PC-3 (cell line): ENCODE results near the gene SPNS1. TPM values are rescaled to one million over a fixed set of nuclear protein-coding genes. Genes with fewer than 3 reads are reported as not detected.

Experiments
- ATAC-seq: fragments of 200-7000 bp; cut with Tn5 transposase; 2 replicates; pipeline ENCODE4 v1.9.1; 2020; ENCODE audit warnings: mild to moderate bottlenecking, moderate library complexity
- BruUV-seq: library from RNA; stranded (reverse); fragments of 400-500 nt; replicated peaks from 2 replicates; lab custom pipeline; 2021; lab: Mats Ljungman, UMichigan
- CTCF ChIA-PET: fragments of 300-600 bp; sonication (Branson Sonifier 250); formaldehyde crosslinking; loops from one replicate; lab custom pipeline; 2022; ENCODE audit warnings: antibody characterized with exemption; lab: Charles Lee
- POLR2A ChIA-PET: fragments of 300-600 bp; sonication (Branson Sonifier 250); formaldehyde crosslinking; loops from one replicate; lab custom pipeline; 2022; ENCODE audit warnings: antibody characterized with exemption; ENCODE audit not compliant: unreplicated experiment; lab: Charles Lee
- DNase-seq: peaks from one replicate; pipeline ENCODE4 v3.0.0-alpha.2; 2015
- H2AFZ ChIP-seq: fragments of 300-600 bp; sonication (generic); 2 replicates; pipeline ENCODE4 v1.6.0; 2016; ENCODE audit warnings: antibody characterized with exemption, low read length
- H3F3A ChIP-seq: fragments of 300-600 bp; sonication (generic); one replicate; pipeline ENCODE4 v1.6.0; 2017; ENCODE audit warnings: antibody characterized with exemption, low read length, control low read depth, mild to moderate bottlenecking; ENCODE audit not compliant: unreplicated experiment
- H3K27ac ChIP-seq: fragments of 300-600 bp; sonication (generic); 2 replicates; pipeline ENCODE4 v1.5.1; 2016; ENCODE audit warnings: mild to moderate bottlenecking, low read length
- H3K27me3 ChIP-seq: fragments of 300-600 bp; sonication (generic); 2 replicates; pipeline ENCODE4 v1.6.1; 2016; ENCODE audit warnings: low read length, mixed read lengths
- H3K36me3 ChIP-seq: fragments of 300-600 bp; sonication (generic); 2 replicates; pipeline ENCODE4 v1.6.1; 2016; ENCODE audit warnings: low read depth, mixed run types, low read length, mixed read lengths
- H3K4me1 ChIP-seq: fragments of 300-600 bp; sonication (generic); 2 replicates; pipeline ENCODE4 v1.5.1; 2016; ENCODE audit warnings: low read length; ENCODE audit not compliant: insufficient read depth
- H3K4me2 ChIP-seq: fragments of 300-600 bp; sonication (generic); 2 replicates; pipeline ENCODE4 v1.6.0; 2016; ENCODE audit warnings: low read length
- H3K4me3 ChIP-seq: fragments of 300-600 bp; sonication (generic); 2 replicates; pipeline ENCODE4 v1.5.1; 2016; ENCODE audit warnings: mild to moderate bottlenecking, low read length, mixed read lengths
- H3K79me2 ChIP-seq: fragments of 300-600 bp; sonication (generic); 2 replicates; pipeline ENCODE4 v1.6.1; 2017; ENCODE audit warnings: low read length, mixed read lengths
- H3K9ac ChIP-seq: fragments of 300-600 bp; sonication (generic); 2 replicates; pipeline ENCODE4 v1.6.0; 2016; ENCODE audit warnings: mild to moderate bottlenecking, low read length
- H3K9me2 ChIP-seq: fragments of 300-600 bp; sonication (generic); replicated peaks from 2 replicates; pipeline ENCODE4 v1.6.1; 2016; ENCODE audit warnings: mixed run types, low read length, mixed read lengths
- H3K9me3 ChIP-seq: fragments of 300-600 bp; sonication (generic); 2 replicates; pipeline ENCODE4 v1.6.1; 2016; ENCODE audit warnings: low read length, mixed read lengths
- H4K20me1 ChIP-seq: fragments of 300-600 bp; sonication (generic); 2 replicates; pipeline ENCODE4 v1.6.1; 2016; ENCODE audit warnings: low read length, mixed read lengths
- EZH2 ChIP-seq: fragments of 300-600 bp; sonication (generic); IDR thresholded peaks from one replicate; pipeline ENCODE4 v1.6.1; 2017; ENCODE audit warnings: antibody characterized with exemption, mild to moderate bottlenecking, low read length; ENCODE audit not compliant: unreplicated experiment
- EZH2phosphoT487 ChIP-seq: fragments of 300-600 bp; sonication (generic); IDR thresholded peaks from 2 replicates; pipeline ENCODE4 v1.6.1; 2018; ENCODE audit warnings: mild to moderate bottlenecking, antibody characterized with exemption, low read length, borderline replicate concordance
- intact Hi-C: fragments of 100-400 bp; cut with micrococcal nuclease; formaldehyde crosslinking; loops from 2 replicates; pipeline ENCODE4 v1.9.0; 2023
- total RNA-seq: library from RNA; depleted of rRNA; stranded (reverse); fragments of >200 nt; gene quantifications from 2 replicates; pipeline ENCODE4 v1.2.3, GENCODE V29; 2014
- TF ChIP-seq, protein P1 (sequence below): fragments of 300-600 bp; sonication (generic); conservative IDR thresholded peaks from 2 replicates; pipeline ENCODE4 v1.5.1; 2017; ENCODE audit warnings: antibody characterized with exemption, low read depth, mild to moderate bottlenecking, low read length

SPNS1 gene
- total RNA-seq, 1 experiment from 2014 or later = 44.8 TPM

DNA sequence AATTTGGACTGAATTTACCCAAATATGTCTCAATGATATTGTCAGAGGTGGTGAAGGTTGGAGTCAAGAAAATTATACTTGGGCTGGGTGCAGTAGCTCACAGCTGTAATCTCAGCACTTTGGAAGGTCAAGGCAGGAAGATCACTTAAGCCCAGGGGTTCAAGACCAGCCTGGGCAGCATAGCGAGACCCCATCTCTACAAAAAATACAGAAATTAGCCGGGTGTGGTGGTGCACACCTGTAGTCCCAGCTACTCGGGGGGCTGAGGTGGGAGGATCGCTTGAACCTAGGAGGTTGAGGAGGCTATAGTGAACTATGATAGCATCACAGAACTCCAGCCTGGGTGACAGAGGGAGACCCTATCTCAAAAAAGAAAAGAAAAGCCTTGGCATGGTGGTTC is 51.2 kb downstream of the SPNS1 start:
- peaks cover 21% of the 10 kb centered on the region for H3K4me1 ChIP-seq
- no peaks in the 10 kb centered on the region for H3K36me3 ChIP-seq
- no peak for TF ChIP-seq EZH2
- TF ChIP-seq, protein P1, sequence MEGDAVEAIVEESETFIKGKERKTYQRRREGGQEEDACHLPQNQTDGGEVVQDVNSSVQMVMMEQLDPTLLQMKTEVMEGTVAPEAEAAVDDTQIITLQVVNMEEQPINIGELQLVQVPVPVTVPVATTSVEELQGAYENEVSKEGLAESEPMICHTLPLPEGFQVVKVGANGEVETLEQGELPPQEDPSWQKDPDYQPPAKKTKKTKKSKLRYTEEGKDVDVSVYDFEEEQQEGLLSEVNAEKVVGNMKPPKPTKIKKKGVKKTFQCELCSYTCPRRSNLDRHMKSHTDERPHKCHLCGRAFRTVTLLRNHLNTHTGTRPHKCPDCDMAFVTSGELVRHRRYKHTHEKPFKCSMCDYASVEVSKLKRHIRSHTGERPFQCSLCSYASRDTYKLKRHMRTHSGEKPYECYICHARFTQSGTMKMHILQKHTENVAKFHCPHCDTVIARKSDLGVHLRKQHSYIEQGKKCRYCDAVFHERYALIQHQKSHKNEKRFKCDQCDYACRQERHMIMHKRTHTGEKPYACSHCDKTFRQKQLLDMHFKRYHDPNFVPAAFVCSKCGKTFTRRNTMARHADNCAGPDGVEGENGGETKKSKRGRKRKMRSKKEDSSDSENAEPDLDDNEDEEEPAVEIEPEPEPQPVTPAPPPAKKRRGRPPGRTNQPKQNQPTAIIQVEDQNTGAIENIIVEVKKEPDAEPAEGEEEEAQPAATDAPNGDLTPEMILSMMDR = no peak
- TF ChIP-seq EZH2phosphoT487 = no peak
- no peaks in the 10 kb centered on the region for H3K9me3 ChIP-seq
- no peak overlapping the region for H3K4me3 ChIP-seq
- H3K79me2 ChIP-seq = no peaks in the 10 kb centered on the region
- H3K9ac ChIP-seq = no peak overlapping the region
- no peaks in the 10 kb centered on the region for H3K27me3 ChIP-seq
- no peak overlapping the region for H3K27ac ChIP-seq
- no TSS peak for BruUV-seq
- no peak overlapping the region for H3K4me2 ChIP-seq
- no peaks in the 10 kb centered on the region for H3F3A ChIP-seq
- ChIA-PET CTCF (no interaction called here), POLR2A (no interaction called here)
- no peaks in the 10 kb centered on the region for H3K9me2 ChIP-seq
- intact Hi-C loops = no loop called here
- ATAC-seq = no peak
- no peak for DNase-seq
- H2AFZ ChIP-seq = no peak overlapping the region
- H4K20me1 ChIP-seq = no peaks in the 10 kb centered on the region

DNA sequence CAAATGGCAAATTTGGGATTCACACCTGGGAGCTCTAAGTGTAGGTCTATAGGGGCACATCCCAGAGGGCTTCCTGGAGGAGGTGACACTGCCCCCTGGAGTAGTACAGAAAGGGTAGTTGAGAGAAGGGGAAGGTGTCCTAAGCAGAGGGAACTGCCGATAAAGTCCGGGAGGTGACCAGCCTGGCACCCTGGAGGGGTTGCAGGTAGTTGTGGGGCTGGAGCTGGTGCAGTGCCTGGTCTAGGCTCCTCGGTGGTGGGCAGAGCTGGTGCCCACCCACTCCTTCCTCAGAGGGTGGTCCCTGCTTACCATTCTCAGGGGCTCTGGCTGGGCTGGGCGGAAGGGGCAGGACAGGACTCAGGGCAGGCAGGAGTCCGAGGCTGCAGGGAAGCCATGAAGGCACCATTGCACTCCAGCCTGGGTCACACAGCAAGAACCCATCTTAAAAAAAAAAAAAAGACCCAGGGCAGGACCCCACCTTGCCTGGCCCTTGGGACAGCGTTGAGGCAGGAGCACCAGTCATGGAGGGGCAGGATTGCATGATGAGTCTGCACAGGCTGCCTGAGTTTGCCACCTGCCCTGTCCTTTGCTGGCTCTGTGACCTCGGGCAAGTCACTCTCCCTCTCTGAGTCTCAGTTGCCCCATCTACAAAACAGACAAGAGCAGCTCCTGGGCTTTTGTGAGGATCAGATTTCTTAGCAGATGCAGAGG is 54.0 kb downstream of the SPNS1 start:
- Histone ChIP-seq H3K27me3 (no peaks in the 10 kb centered on the region), H3K9me3 (no peaks in the 10 kb centered on the region), H3K4me2 (peak overlapping the region; percentile 75), H3K27ac (peak overlapping the region; percentile 78), H3K4me3 (peak overlapping the region; percentile 38; the same call in 1 of the 2 replicates), H3K9me2 (no peaks in the 10 kb centered on the region), H3K36me3 (no peaks in the 10 kb centered on the region), H3K79me2 (no peaks in the 10 kb centered on the region), H4K20me1 (no peaks in the 10 kb centered on the region), H3K9ac (peak overlapping the region; percentile 58), H3K4me1 (peaks cover 16% of the 10 kb centered on the region), H2AFZ (peak overlapping the region; percentile 66), H3F3A (no peaks in the 10 kb centered on the region)
- DNase-seq (no peak), ATAC-seq (no peak)
- no peak for TF ChIP-seq EZH2phosphoT487
- TF ChIP-seq, protein P1 = no peak
- TF ChIP-seq EZH2 = no peak
- BruUV-seq = no TSS peak
- ChIA-PET POLR2A (interaction anchor here (0.5 kb wide), 1 partner anchor 32 kb away, joined by 7 read pairs; no protein-coding TSS in a partner anchor), CTCF (no interaction called here)
- intact Hi-C loops = no loop called here
